ENCODE results near the gene KRT75.

DNA sequence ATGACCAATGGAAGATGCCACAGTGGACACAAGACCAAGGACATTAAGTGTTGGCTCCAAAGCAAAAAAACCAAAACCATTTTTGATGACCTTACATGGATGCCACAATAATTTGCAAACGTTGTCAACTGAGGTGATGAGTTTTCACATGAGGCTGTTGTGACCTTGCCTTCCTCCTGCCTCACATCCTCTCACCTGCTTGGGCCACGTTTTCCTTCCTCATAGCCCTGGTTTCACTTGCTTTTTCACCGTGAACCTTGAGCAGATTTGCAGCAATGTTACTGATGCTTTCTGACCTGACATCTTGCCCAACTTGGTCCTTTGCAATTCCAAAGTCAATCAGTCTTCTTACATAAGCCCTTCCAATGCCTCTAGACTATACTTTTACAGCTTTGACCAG, 14.1 kb upstream of the KRT75 start:
- TF ChIP-seq, protein P1, sequence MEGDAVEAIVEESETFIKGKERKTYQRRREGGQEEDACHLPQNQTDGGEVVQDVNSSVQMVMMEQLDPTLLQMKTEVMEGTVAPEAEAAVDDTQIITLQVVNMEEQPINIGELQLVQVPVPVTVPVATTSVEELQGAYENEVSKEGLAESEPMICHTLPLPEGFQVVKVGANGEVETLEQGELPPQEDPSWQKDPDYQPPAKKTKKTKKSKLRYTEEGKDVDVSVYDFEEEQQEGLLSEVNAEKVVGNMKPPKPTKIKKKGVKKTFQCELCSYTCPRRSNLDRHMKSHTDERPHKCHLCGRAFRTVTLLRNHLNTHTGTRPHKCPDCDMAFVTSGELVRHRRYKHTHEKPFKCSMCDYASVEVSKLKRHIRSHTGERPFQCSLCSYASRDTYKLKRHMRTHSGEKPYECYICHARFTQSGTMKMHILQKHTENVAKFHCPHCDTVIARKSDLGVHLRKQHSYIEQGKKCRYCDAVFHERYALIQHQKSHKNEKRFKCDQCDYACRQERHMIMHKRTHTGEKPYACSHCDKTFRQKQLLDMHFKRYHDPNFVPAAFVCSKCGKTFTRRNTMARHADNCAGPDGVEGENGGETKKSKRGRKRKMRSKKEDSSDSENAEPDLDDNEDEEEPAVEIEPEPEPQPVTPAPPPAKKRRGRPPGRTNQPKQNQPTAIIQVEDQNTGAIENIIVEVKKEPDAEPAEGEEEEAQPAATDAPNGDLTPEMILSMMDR (IDR thresholded peaks at IDR 0.05), result no peak
- TF ChIP-seq RARB (CRISPR knock-in tag; IDR thresholded peaks at IDR 0.05) (no peak), ESRRA (IDR thresholded peaks at IDR 0.05; ENCODE audit: borderline replicate concordance, low read length) (no peak), POLR2A (IDR thresholded peaks at IDR 0.05; ENCODE audit: low read length) (no peak), EP300 (IDR thresholded peaks at IDR 0.05) (no peak), MYC (IDR thresholded peaks at IDR 0.05; ENCODE audit: borderline replicate concordance, low read length) (no peak), RCOR1 (IDR thresholded peaks at IDR 0.05; ENCODE audit: low read depth, low read length) (no peak), MAZ (IDR thresholded peaks at IDR 0.05; ENCODE audit: borderline replicate concordance, low read depth, low read length) (no peak), CHD2 (IDR thresholded peaks at IDR 0.05; ENCODE audit: low read length, partially characterized antibody) (no peak)
- TF ChIP-seq, protein P2, sequence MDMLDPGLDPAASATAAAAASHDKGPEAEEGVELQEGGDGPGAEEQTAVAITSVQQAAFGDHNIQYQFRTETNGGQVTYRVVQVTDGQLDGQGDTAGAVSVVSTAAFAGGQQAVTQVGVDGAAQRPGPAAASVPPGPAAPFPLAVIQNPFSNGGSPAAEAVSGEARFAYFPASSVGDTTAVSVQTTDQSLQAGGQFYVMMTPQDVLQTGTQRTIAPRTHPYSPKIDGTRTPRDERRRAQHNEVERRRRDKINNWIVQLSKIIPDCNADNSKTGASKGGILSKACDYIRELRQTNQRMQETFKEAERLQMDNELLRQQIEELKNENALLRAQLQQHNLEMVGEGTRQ (IDR thresholded peaks at IDR 0.05), result no peak
- TF ChIP-seq, protein P3, sequence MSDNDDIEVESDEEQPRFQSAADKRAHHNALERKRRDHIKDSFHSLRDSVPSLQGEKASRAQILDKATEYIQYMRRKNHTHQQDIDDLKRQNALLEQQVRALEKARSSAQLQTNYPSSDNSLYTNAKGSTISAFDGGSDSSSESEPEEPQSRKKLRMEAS (IDR thresholded peaks at IDR 0.05), result no peak
- TF ChIP-seq, protein P4, sequence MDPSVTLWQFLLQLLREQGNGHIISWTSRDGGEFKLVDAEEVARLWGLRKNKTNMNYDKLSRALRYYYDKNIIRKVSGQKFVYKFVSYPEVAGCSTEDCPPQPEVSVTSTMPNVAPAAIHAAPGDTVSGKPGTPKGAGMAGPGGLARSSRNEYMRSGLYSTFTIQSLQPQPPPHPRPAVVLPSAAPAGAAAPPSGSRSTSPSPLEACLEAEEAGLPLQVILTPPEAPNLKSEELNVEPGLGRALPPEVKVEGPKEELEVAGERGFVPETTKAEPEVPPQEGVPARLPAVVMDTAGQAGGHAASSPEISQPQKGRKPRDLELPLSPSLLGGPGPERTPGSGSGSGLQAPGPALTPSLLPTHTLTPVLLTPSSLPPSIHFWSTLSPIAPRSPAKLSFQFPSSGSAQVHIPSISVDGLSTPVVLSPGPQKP (IDR thresholded peaks at IDR 0.05; ENCODE audit: low read depth, low read length), result no peak
